DND-41 (cell line): ENCODE results near the gene TLR6.

Experiments
- EZH2 ChIP-seq: IDR thresholded peaks from 3 replicates; pipeline ENCODE4 v1.6.1; 2012; ENCODE audit warnings: borderline replicate concordance, low read depth, mild to moderate bottlenecking, moderate library complexity, low read length, inconsistent platforms; ENCODE audit not compliant: severe bottlenecking
- TF ChIP-seq, protein P1 (sequence below): IDR thresholded peaks from 2 replicates; pipeline ENCODE4 v1.5.1; 2012; ENCODE audit warnings: borderline replicate concordance, low read length, moderate library complexity, mild to moderate bottlenecking; ENCODE audit not compliant: poor library complexity, severe bottlenecking; ENCODE audit errors: extremely low read depth

DNA sequence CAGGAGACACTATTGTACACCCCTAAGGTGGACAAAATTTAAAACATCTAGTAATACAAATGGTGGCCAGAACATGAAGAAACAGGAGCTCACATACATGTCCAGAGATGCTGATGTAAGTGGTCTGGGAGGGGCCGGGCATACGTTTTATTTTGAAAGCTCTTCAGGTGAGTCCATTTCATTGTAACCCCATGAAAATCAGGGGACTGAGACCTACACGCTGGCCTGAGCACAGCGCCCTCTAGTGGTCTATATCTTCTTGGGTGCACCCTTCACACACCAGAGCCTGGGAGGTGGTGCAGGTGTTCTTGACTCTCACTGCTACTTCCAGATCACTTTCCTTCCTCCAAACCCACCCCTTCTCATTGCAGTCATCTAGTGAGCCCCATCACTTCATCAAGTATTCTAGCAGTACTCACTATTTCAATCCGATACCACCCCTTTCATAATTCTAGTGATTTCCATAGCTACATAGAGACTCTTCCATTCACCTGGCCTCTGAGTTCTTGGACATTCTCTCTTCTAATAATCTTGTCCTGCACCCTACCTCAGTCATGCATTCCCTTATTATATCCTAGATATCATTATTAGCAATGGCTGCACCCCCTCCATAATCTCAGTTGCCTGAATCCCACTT is 4.3 kb upstream of the TLR6 start:
- TF ChIP-seq, protein P1, sequence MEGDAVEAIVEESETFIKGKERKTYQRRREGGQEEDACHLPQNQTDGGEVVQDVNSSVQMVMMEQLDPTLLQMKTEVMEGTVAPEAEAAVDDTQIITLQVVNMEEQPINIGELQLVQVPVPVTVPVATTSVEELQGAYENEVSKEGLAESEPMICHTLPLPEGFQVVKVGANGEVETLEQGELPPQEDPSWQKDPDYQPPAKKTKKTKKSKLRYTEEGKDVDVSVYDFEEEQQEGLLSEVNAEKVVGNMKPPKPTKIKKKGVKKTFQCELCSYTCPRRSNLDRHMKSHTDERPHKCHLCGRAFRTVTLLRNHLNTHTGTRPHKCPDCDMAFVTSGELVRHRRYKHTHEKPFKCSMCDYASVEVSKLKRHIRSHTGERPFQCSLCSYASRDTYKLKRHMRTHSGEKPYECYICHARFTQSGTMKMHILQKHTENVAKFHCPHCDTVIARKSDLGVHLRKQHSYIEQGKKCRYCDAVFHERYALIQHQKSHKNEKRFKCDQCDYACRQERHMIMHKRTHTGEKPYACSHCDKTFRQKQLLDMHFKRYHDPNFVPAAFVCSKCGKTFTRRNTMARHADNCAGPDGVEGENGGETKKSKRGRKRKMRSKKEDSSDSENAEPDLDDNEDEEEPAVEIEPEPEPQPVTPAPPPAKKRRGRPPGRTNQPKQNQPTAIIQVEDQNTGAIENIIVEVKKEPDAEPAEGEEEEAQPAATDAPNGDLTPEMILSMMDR, result peak; percentile 78
- no peak for TF ChIP-seq EZH2
